Mesothelial cell of epicardium (in vitro differentiated cells): ENCODE data around the gene CFAP299. TPM values are rescaled to one million over a fixed set of nuclear protein-coding genes. Genes with fewer than 3 reads are reported as not detected.

Source experiments
- DNase-seq, 2 experiments: peaks; one replicate each; pipeline ENCODE4 v3.0.0; 2021; ENCODE audit warnings: low spot score in 2 of 2; ENCODE audit not compliant: unreplicated experiment in 2 of 2
- H3K27ac Mint-ChIP-seq: 2 replicates; pipeline ENCODE4 v1.8.0; 2021; ENCODE audit warnings: mixed read lengths
- H3K27me3 Mint-ChIP-seq: 2 replicates; pipeline ENCODE4 v1.8.0; 2021; ENCODE audit warnings: low read depth, mixed read lengths
- H3K36me3 Mint-ChIP-seq: 2 replicates; pipeline ENCODE4 v1.8.0; 2021; ENCODE audit warnings: mixed read lengths
- H3K4me1 Mint-ChIP-seq: 2 replicates; pipeline ENCODE4 v1.8.0; 2021; ENCODE audit warnings: mixed read lengths
- H3K4me3 Mint-ChIP-seq: 2 replicates; pipeline ENCODE4 v1.8.0; 2021; ENCODE audit warnings: mild to moderate bottlenecking, moderate library complexity, mixed read lengths
- H3K9me3 Mint-ChIP-seq: 2 replicates; pipeline ENCODE4 v1.8.0; 2021; ENCODE audit warnings: mixed read lengths
- total RNA-seq: library from RNA; stranded (reverse); gene quantifications from 3 replicates; pipeline ENCODE4 v1.2.1, GENCODE V29; 2021
- TF ChIP-seq, protein P1 (sequence below): fragments of 200-600 bp; sonication (generic); IDR thresholded peaks from one replicate; pipeline ENCODE4 v1.5.0; 2021; ENCODE audit warnings: antibody characterized with exemption; ENCODE audit not compliant: unreplicated experiment

Gene CFAP299
- total RNA-seq, 1 donor from 2014 or later: 0.22 TPM

DNA sequence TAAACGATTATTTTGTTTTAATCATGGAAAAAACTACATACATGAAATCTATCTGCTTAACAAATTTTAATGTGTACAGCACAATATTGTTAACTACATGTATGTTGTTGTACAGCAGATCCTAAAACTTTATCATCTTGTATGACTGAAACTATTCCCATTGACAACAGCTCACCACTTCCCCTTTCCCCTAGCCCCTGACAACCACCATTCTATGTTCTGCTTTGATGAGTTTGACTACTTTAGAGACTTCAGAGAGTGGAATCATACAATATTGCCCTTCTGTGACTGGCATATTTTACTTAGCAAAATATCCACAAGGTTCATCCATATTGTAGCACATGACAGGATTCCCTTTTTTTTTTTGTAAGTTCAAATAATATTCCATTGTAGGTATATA, 185.9 kb downstream of the CFAP299 start:
- H3K36me3 Mint-ChIP-seq: no peaks in the 10 kb centered on the region
- TF ChIP-seq, protein P1, sequence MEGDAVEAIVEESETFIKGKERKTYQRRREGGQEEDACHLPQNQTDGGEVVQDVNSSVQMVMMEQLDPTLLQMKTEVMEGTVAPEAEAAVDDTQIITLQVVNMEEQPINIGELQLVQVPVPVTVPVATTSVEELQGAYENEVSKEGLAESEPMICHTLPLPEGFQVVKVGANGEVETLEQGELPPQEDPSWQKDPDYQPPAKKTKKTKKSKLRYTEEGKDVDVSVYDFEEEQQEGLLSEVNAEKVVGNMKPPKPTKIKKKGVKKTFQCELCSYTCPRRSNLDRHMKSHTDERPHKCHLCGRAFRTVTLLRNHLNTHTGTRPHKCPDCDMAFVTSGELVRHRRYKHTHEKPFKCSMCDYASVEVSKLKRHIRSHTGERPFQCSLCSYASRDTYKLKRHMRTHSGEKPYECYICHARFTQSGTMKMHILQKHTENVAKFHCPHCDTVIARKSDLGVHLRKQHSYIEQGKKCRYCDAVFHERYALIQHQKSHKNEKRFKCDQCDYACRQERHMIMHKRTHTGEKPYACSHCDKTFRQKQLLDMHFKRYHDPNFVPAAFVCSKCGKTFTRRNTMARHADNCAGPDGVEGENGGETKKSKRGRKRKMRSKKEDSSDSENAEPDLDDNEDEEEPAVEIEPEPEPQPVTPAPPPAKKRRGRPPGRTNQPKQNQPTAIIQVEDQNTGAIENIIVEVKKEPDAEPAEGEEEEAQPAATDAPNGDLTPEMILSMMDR: no peak
- H3K9me3 Mint-ChIP-seq: no peaks in the 10 kb centered on the region
- H3K27me3 Mint-ChIP-seq: no peaks in the 10 kb centered on the region
- no peaks in the 10 kb centered on the region for H3K4me1 Mint-ChIP-seq
- no peak overlapping the region for H3K27ac Mint-ChIP-seq
- DNase-seq: no peak
- H3K4me3 Mint-ChIP-seq: no peak overlapping the region

DNA sequence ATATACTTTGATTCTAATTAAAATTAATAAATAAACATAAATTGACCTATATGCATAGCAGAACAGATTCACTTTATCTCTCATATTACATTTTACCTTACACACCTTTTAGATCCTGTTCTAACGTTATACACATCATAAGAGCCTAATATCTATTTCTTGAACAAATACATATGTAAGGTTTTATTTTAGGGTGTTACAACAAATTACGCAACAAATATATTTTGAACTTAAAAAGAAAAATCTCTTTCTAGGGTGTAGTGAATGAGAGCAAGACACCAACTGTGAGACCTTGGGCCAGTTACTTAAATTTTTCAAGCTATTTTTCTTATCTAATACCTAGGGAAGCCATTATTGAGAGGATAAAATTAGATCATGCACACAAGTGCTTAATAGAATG, 191.2 kb downstream of the CFAP299 start:
- TF ChIP-seq, protein P1: no peak
- Mint-ChIP-seq H3K27ac (no peak overlapping the region), H3K4me3 (no peak overlapping the region), H3K27me3 (no peaks in the 10 kb centered on the region), H3K36me3 (no peaks in the 10 kb centered on the region), H3K9me3 (no peaks in the 10 kb centered on the region), H3K4me1 (no peaks in the 10 kb centered on the region)
- DNase-seq: no peak

DNA sequence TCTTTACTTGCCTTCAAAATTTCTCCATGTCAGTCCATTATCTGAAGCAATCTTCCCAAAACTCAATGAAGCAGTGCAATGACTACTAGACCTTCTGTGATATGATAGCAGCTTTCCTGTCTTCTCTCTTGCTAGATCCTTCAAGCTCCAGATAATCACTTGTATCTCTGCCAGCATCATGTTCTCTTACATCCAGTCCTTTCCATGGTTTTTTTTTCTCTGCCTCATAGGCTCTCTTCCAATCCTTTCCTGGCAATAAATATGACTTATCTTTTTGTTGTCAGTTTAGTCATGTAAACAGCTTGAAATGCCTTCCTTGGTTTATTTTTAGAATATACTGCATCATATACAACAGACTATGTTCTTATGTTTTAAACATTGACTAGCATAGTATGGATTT, 193.5 kb downstream of the CFAP299 start:
- Mint-ChIP-seq H3K9me3 (no peaks in the 10 kb centered on the region), H3K4me1 (no peaks in the 10 kb centered on the region), H3K36me3 (no peaks in the 10 kb centered on the region), H3K27ac (no peak overlapping the region), H3K27me3 (no peaks in the 10 kb centered on the region), H3K4me3 (no peak overlapping the region)
- TF ChIP-seq, protein P1: no peak
- DNase-seq: no peak

DNA sequence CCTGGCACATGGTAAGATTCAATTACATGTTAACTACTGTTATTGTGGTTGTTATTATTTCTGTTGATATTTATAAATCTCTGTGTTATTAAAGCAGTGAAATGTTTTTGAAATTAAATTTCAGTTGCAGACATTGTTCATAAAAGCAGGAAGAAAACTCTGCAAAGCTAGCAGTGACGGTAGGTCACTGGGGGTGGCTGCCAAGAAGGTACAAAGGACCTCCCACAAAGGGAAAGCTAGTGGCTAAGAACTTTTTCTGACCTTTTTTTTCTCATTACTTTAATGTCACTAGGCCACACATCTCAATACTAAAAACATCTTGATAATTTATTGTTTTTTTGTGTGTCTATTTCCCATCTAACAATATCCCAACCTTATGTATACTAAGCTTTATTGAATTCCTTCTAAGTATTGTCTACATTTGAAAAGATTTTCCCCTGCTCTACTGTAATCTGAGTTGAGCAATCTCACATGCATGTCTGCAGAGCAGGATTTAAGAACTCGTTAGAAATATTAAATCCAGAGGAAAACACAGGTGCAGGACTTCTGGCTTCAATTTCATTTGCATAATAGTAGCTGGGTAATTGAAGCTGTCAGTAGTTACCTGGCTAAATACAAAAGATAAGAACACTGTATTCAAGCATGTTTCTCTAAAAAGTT, 197.3 kb downstream of the CFAP299 start:
- no peaks in the 10 kb centered on the region for H3K36me3 Mint-ChIP-seq
- H3K9me3 Mint-ChIP-seq: no peaks in the 10 kb centered on the region
- TF ChIP-seq, protein P1: no peak
- no peaks in the 10 kb centered on the region for H3K27me3 Mint-ChIP-seq
- H3K4me1 Mint-ChIP-seq: no peaks in the 10 kb centered on the region
- H3K4me3 Mint-ChIP-seq: no peak overlapping the region
- DNase-seq: no peak
- no peak overlapping the region for H3K27ac Mint-ChIP-seq

DNA sequence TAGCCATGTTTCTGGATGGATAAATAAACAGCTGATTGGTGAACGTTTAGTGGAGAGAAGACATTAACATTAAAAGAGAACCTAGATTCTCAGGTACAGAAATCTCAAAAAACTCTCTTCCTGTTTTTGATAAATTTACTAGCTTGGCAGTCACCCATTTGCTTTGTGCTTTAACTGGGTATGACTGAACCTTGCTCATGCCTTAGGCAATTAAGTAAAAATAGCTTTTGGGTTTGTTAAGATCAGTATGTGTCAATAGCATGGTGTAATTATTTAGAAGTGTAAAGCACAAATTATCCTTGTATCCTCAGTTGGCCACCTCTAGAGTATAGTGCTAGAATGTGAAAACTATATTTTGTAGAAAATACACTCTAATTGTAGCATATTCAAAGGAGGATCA, 200.0 kb downstream of the CFAP299 start:
- Mint-ChIP-seq H3K36me3 (no peaks in the 10 kb centered on the region), H3K4me1 (no peaks in the 10 kb centered on the region), H3K9me3 (no peaks in the 10 kb centered on the region), H3K4me3 (no peak overlapping the region), H3K27me3 (no peaks in the 10 kb centered on the region), H3K27ac (no peak overlapping the region)
- DNase-seq: no peak
- TF ChIP-seq, protein P1: no peak
